ENCODE data around the gene MEFV. TPM values are rescaled to one million over a fixed set of nuclear protein-coding genes. Genes with fewer than 3 reads are reported as not detected.

MEFV gene
- total and polyA plus RNA-seq, 8 donors: 0.05 to 1.1 (median 0.23) TPM; not detected in 1

GRCh38 chr16:3295783-3296182 is 39.4 kb upstream of the MEFV start:
- Histone ChIP-seq H3K36me3 (peaks cover 5 to 21% (median 7%) of the 10 kb centered on the region in 3 donors), H3K4me1 (no peaks in the 10 kb centered on the region), H3K27me3 (no peaks in the 10 kb centered on the region), H3K4me3 (no peak overlapping the region), H3K27ac (no peak overlapping the region), H3K9me3 (peaks cover 0 to 4% (median 2%) of the 10 kb centered on the region in 4 donors)
- 65 to 67% methylated on average over 13 of the region's 13 CpGs for WGBS, 2 donors
- ATAC-seq (no peak), DNase-seq (no peak), FAIRE-seq (no peak)
- intact Hi-C loops (cut with DNase I): no loop called here
- TF ChIP-seq CTCF (IDR thresholded peaks at IDR 0.05): no peak

- WGBS, 2 donors: 39 to 46% methylated on average over 41 to 45 of the region's 45 CpGs
- no peak for TF ChIP-seq CTCF (IDR thresholded peaks at IDR 0.05)
- no peak for DNase-seq
- intact Hi-C loops (cut with DNase I): no loop called here
- H3K36me3 ChIP-seq: peaks cover 5 to 25% (median 12%) of the 10 kb centered on the region in 3 donors
- H3K27ac ChIP-seq: no peak overlapping the region
- no peaks in the 10 kb centered on the region for H3K27me3 ChIP-seq
- no peak for FAIRE-seq
- H3K9me3 ChIP-seq: peaks cover 0 to 4% (median 2%) of the 10 kb centered on the region in 4 donors
- H3K4me1 ChIP-seq: no peaks in the 10 kb centered on the region
- no peak for ATAC-seq
- no peak overlapping the region for H3K4me3 ChIP-seq
Measured at GRCh38 chr16:3295209-3295608, 38.8 kb upstream of the MEFV start.

- Histone ChIP-seq H3K9me3 (peaks cover 0 to 11% (median 3%) of the 10 kb centered on the region in 4 donors), H3K27me3 (no peaks in the 10 kb centered on the region), H3K4me3 (no peak overlapping the region), H3K36me3 (peaks cover 15 to 35% (median 31%) of the 10 kb centered on the region in 3 donors), H3K4me1 (no peaks in the 10 kb centered on the region), H3K27ac (no peak overlapping the region)
- no peak for DNase-seq
- no peak for TF ChIP-seq CTCF (IDR thresholded peaks at IDR 0.05)
- intact Hi-C loops (cut with DNase I): no loop called here
- WGBS, 2 donors: 96 to 100% methylated on average over 3 of the region's 3 CpGs
- no peak for ATAC-seq
- FAIRE-seq: no peak
Measured at GRCh38 chr16:3292604-3293003, 36.2 kb upstream of the MEFV start.

- FAIRE-seq: no peak
- WGBS, 2 donors: 98 to 99% methylated on average over 16 of the region's 16 CpGs
Measured at GRCh38 chr16:3289998-3290673, 33.7 kb upstream of the MEFV start.

More at GRCh38 chr16:3289998-3290673, 33.7 kb upstream of the MEFV start:
- H3K36me3 ChIP-seq: peaks cover 15 to 45% (median 31%) of the 10 kb centered on the region in 3 donors
- TF ChIP-seq CTCF (IDR thresholded peaks at IDR 0.05): no peak
- no peak overlapping the region for H3K27ac ChIP-seq
- no peak overlapping the region for H3K4me3 ChIP-seq
- peaks cover 0 to 11% (median 3%) of the 10 kb centered on the region in 4 donors for H3K9me3 ChIP-seq
- H3K27me3 ChIP-seq: no peaks in the 10 kb centered on the region
- peaks cover 0 to 2% (median under 1%) of the 10 kb centered on the region in 3 donors for H3K4me1 ChIP-seq
- DNase-seq (no peak), ATAC-seq (no peak)
- intact Hi-C loops (cut with DNase I): no loop called here
